Lower leg skin (tissue), 3 donors: Measurements from ENCODE around the gene PANX3.

Source experiments
- CTCF ChIP-seq, 3 donors: fragments of 450-650 bp; IDR thresholded peaks; one replicate each; pipeline ENCODE4 v1.5.1; 2016; ENCODE audit warnings: antibody characterized with exemption in 3 of 3, mild to moderate bottlenecking in 3 of 3, moderate library complexity in 2 of 3
- POLR2A ChIP-seq, 2 donors: fragments of 450-650 bp; IDR thresholded peaks; one replicate each; pipeline ENCODE4 v1.6.1; 2016 to 2017; ENCODE audit warnings: antibody characterized with exemption in 2 of 2, mild to moderate bottlenecking in 1 of 2, moderate library complexity in 1 of 2

DNA sequence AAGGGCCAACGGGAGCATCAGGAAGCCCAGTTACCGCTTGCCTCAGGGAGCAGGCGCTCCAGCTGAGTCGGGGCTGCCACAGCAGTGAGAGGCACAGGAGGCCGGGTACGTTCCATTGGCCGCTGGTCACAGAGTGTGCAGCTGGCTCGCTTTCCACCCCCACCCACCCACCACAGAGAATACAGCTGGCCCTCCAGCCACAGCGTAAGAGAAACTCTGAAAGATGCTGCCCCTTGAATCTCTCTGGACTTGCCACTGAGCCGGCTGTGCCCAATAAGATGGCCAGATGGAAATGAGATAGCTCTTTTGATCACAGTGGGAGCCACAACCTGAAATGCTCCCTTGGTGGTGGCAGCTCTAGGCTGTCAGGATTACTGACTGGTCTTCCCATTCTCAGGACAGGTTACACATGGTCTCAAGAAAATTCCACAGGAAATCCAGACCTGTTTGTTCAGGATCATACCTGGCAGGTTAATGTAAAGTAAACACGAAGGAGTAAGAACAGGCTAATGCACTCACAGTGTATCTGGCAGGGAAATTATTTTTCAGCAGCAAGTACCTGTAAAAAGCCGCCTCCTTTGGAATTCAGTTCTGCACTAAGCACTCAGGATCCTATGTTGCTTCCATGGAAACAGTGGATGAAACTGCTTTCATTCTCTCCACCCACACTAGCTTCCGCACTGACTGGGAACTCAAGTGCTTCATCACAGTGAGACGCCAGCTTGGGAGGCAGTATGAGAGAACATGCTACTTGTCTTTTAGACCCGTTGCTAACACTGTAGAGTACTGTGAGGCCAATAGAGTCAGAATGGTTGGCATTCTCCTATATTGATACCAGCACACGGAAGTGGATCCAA, 45.8 kb downstream of the PANX3 start:
- TF ChIP-seq CTCF (IDR thresholded peaks at IDR 0.05): no peak
- TF ChIP-seq POLR2A (IDR thresholded peaks at IDR 0.05): no peak
